Stimulated activated CD4-positive, alpha-beta T cell treated with anti-CD3 and anti-CD28 coated beads, Interleukin-12 subunit alpha, Interleukin-12 subunit beta, amount 100 ng/mL, for 24 hours (primary cell): ENCODE results near the gene RRP1.

Experiments used
- DNase-seq, 2 experiments: peaks; one replicate each; pipeline ENCODE4 v3.0.0-alpha.2; 2020; ENCODE audit warnings: low read depth in 2 of 2

RRP1 gene

DNA sequence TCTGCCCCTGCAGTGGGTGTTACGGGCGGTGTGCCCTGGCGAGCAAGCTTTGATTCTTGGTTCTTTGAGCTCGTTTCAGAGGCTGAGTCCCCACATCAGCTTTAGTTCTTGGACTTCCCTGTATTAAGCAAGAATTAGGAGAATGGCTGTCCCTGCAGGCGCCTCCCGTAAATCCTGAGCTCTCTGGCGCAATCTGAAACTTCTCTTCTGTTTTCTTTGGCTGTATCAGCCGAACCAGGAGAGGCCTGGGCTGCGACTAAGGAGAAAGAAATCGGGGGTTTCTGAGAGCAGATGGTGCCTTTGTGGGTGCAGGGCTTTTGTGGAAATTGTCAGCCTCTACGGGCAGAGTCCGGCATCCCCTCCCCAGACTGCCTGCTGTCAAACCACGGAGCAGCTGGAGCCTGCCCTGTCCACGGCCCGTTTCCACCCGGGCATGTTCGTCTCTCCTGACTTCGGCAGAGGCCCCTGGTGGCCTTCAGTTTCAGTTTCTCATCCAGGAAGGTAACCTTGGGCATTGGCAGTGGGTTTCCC lies 31.2 kb upstream of the RRP1 start:
- DNase-seq, result no peak

DNA sequence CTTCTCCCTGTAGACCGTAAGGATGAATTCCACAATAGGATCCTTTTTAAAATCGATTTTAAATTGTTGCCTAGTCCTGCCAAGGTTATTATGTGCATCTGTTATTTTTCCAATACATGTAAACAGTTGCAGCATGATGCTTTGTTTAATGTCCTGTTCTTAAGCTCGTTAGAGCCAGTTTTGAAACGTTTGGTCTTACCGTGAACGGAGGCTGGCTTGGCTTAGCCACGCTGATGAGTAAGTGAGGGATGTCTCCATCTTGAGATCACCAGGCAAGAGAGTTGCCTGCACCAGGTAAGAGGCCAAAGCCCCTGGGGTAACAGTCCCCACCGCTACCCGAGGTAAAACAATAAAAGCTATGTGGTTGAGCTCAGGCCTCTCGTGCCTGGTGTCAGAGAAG lies 30.6 kb upstream of the RRP1 start:
- DNase-seq, result no peak

DNA sequence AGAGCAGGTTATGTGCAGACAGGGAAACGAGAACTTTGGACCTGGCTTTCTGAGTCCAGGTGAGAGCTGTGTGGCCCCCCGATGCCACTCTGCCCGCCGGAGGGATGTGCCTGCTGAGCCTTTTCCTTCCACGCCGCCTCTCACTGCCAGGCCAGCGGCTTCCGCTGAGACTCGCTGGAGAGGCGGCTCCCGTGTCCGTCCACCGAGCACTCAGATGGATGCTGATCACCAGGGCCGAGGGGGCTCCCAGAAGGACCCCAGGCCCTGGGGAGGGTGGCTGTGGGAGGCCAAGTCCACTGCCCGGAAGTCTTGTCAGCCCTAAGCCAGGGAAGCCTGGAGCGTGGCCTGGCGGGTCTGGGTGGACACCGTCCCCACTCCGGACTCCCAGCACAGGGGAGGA lies 29.7 kb upstream of the RRP1 start:
- no peak for DNase-seq

DNA sequence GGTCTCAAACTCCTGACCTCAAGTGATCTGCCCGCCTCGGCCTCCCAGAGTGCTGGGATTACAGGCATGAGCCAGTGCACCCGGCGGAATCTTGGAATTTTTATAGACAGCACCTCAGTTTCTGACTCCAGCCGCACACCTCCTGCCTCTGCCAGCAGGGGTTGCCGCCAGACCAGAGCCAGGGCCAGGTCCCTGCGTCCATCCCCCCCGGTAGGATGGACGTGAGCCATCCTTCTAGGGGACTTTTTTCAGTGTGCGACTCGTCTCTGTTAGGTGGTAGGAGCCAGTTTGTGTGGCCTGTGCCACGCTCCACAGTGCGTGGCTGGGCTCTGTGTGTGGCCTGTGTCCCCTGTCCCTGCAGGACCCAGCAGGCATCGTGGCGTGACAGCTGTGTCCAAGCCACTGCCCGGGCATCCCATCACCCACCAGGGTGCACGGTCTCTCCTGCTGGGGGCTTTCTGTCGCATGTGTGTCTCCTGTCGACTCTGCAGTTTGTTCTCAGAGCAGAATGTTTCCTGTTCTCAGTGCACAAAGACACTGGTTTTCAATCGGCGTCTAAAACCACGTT lies 28.9 kb upstream of the RRP1 start:
- no peak for DNase-seq

DNA sequence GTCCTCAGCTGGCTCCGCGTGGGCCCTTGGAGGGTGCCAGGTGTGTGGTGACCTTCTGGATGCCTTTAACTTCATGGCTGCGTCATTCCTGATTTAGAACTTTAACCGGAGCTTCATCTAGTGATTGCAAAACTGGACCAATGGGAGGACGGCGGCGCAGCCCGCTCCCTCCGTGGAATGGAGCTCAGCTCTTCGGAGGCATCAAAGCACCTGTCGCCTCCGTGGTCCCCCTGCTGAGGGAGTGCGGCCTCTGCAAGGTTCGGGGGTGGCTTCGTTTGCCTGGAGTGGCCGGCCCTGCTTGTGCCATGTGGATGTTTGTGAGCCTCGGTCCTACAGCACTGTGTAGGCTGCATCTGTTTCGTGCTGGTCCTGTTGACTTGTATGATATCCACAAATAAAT lies 27.5 kb upstream of the RRP1 start:
- DNase-seq, result no peak

DNA sequence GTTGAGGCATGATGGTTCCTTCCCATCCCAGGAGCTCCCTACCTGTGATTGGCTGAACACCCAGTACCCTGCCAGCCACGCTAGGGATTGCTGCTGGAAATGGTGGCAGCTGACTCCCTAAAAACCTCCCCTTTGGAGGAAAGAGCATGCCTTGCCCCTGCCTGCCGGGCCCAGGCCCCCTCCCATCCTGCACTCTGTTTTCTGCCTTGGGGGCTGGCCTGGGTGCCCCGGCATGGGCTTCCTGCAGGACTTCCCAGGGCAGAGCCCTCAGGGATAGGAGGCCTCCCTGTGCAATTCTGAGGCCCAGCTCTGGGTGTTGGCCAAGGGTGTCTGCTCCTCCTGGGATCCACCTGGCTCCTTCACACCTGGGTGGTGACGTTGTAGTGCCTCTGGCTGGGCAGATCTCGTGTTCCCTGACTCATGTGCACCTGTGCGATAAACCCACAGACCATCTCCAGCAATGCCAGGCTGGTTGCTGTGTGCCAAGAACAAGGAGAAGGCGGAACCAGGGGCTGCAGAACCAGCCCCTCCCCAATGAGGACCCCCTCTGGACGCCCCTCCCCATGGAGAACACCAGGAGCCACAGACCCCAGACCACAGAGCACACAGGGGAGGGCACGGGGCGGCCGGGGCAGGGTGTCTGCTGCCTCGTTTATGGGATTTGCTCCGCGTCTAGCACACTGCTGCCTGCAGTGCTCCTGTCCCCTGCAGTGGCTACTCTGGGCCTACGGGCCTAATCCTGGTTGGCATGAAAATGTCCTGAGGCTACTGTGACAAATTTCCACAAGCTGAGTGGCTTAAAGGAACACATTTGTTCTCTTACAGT lies 26.9 kb upstream of the RRP1 start:
- no peak for DNase-seq

DNA sequence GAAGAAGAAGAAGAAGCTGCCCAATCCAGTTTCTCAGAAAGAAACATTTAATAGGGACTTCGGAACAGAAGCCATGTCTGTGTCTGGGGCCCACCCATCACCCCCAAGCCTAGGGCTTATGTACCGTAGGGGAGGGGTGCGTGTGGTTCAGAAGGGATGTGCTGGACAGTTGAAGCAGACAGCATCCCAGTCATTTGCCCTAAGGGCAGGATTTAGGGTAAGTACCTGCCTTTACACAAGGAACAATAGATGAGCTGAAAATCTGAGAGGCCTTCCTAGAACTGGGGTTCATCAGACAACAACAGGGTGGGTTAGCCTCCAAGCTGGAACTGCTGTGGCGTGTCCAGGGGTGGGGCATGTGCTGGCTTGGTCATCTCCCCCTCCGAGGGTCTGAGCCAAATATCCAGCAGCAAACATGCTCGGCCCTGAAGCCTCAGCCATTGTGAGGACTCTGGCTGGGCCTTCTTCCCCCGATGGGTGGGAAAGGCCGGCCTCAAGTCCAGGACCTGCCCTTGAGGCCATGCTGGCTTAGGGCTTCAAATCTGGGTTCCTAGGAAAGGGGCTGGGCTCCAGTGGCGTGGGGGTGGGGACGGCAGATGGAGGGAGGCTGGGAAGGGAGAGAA lies 25.4 kb upstream of the RRP1 start:
- no peak for DNase-seq

DNA sequence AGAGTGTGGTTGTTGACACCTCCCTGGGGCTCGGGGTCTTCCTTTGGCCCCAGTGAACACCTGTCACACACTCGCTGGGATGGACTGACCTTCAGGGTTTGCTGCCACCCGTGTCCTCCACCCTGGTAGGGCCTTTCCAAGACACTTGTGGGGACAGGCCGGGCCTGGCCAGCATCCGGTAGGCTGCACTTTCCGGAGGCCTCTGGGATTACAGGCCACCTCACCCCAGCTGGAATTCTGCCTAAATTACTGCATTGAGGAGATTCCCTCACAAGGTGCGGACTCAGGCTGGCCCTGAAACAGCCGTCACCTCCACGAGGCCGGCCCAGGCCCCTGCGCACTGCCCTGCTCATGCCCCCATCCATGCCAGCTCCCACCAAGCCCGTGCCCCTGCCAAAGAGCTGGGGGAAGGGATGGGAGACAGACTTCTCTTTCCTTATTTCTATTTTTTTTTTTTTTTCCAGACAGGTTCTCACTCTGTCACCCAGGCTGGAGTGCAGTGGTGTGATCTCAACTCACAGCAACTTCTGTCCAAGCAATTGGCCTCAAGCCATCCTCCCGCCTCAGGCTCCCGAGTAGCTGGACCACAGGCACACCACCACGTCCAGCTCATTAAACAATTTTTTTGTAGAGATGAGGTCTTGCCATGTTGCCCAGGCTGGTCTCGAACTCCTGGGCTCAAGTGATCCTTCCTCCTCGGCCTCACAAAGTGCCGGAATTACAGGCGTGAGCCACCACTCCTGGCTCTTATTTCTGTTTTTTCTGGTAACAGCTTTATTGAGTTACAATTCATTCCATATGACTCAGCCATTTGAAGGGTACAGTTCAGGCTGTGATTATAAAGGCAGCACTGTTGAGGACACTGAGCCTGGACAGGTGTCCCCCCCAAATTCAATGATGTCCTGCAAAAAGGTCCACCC lies 24.5 kb upstream of the RRP1 start:
- no peak for DNase-seq

DNA sequence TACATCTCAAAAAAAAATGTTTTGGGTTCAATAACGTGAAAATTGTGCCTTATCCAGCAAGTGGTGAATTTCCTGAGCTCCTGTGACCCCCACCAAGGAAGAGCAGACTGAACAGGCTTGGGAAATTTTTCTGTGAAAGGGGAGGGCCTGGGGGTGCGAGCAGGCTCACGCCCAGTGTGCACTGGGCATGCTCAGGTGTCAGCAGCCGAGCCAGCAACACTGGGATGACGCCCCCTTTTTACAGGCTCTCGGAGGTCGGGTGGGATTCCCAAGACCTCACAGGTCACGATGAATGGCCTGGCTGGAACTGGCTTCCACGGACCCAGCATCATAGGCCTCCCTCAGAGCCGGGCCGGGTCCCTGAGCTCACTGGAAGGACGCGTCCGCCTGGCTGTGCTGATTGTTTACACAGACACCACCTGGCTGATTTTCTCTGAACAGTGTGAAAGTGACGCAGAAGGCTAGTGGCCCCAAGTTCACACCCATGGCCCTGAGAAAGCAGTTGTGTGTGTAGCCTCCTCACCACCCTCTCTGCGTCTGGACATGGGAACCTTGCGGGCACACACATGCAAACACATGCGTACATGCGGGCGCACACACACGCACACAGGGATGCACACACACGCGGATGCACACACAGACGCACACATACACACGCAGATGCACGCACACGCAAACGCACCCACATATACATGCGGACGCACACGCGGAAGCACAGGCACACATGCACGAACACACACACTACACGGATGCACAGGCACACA lies 22.5 kb upstream of the RRP1 start:
- no peak for DNase-seq

DNA sequence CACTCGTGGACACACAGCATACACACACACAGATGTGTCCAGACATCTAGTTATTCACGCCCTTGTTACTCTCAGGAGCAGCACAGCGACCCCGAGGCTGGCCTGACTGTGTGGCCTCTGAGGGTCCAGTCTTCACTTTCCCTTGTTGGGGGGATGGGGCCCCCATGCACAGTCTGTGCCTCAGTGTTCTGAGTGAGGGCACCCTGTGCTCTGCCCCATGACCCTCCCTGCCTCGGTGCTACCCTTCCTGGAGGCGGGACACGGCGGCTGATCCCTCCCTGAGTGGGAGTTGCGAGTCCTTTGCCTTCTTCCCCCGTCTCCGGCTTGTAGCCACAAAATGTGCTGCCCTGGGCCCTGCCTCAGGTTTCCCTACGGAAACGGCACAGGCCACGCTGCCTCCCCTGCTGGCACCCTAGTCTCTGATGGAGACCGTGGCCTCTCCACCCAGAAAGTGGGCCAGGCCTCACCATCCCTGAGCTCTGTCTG lies 21.8 kb upstream of the RRP1 start:
- no peak for DNase-seq

DNA sequence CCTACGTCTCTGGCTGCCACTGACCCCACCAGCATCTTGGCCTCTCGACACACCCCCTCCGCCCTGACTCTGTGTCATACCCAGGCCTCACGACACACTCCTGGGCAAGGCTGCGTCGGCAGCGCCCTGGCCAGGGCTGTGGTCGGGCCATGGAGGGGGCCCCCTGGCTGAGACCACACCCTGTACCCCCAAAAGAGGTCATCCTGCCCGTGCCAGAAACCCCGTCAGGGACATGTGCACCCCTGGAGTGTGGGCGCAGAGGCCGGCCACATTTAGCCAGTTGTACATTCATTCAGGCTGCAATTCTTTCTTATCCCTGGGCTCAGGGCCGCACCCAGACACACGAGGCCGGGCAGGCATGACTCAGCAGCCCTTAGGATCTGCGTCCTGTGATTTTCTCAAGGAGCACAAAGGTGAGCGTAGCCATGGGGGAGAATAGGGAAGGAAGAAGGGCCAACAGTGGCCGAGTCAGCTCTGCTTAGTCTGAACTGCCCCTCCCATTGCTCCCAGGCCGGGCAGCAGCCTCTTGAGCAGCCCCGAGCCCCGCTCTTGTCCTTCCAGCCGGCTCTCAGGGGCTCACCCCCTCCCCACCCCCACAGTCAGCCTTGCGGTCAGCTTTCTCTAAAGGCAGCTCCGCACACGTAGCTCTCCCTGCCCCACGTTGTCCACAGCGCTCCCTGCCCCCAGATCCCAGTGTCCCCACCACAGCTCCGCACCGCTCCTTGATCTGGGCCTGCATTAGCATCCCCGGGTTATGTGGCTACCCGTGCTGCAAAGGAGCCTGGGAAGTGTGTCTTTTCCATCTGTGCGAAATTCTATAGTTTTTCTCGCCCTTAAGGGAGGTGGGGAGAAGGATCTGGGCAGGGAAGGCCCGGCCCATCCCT lies 21.2 kb upstream of the RRP1 start:
- DNase-seq, result no peak

DNA sequence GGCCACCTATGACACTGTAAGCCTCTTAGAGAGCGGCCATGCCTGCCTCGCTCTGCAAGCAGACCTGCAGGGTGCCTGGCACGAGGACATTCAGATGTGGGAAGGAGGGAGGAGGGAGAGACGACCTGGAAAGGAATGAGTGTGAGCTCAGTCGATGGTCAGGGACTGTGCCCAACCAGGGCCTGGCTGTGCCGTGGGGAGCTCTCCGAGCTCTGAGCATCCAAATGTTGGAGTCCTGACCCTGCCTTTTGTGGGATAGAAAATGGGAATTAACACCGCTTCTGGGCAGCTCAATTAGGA lies 20.6 kb upstream of the RRP1 start:
- no peak for DNase-seq

DNA sequence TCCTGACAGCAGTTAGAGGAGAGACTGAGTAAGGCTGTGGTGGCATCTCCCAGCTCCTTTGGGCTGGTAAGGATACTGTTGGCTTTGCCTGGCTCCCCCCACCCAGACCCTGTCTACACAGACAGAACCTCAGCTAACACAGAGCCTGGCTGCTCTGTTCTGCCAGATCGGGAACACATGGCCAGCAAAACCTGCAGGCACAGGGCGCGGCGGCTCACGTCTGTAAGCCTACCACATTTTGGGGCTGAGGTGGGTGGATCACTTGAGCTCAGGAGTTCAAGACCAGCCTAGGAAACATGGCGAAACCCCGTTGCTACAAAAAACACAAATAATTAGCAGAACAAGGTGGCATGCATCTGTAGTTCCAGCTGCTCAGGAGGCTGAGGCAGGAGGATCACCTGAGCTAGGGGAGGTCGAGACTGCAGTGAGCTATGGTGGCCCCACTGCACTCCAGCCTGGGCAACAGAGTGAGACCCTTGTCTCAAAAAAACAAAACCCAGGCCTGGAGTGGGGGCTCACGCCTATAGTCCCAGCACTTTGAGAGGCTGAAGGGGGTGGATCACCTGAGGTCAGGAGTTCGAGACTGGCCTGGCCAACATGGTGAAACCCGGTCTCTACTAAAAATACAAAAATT lies 19.9 kb upstream of the RRP1 start:
- no peak for DNase-seq

DNA sequence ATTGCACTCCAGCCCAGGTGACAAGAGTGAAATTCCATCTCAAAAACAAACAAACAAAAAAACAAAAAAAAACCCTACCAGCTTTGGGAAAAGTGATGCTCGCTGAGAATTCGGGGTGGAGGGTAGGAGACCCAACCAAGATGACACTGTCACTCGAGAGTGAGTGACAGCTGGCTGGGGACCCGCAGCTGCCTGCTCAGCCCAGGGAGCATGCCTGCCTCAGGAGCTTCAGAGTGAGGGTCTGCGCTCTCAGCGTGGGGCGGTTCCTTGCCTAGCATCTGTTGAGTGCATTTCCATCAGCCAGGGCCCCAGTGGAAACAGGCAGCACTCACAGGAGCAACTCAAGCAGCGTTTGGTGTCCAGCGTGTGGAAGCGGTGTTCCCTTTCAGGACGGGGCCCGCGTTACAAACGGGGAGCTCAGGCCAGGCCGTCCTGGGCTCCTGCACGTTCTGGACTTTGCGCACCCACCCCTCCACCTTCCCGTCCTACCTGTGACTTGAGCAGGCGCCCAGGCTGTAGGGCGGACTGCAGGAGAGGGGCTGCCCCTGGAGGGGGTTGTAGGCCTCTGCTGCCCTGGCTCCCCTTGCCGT lies 19.2 kb upstream of the RRP1 start:
- no peak for DNase-seq

DNA sequence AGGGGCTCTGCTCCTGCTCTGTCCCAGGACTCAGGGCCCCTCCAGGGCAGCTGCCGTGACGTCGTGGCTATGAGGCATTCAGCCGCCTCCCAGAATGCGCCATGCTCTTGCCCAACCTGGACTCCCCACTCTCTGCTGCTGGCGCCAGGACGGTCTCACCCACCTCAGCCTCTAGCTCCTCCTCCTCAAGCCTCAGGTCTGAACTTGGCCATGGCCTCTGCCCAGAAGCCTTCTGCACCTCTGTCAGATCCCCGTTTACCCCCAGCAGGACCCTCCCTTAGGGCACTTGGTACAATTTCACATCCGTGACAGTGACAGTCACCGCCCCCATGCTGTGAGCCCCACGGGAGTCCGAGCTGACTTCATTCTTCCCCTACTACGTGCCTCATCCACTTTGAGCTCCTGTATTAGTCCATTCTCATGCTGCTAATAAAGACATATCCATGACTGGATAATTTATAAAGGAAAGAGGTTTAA lies 18.1 kb upstream of the RRP1 start:
- DNase-seq, result no peak

DNA sequence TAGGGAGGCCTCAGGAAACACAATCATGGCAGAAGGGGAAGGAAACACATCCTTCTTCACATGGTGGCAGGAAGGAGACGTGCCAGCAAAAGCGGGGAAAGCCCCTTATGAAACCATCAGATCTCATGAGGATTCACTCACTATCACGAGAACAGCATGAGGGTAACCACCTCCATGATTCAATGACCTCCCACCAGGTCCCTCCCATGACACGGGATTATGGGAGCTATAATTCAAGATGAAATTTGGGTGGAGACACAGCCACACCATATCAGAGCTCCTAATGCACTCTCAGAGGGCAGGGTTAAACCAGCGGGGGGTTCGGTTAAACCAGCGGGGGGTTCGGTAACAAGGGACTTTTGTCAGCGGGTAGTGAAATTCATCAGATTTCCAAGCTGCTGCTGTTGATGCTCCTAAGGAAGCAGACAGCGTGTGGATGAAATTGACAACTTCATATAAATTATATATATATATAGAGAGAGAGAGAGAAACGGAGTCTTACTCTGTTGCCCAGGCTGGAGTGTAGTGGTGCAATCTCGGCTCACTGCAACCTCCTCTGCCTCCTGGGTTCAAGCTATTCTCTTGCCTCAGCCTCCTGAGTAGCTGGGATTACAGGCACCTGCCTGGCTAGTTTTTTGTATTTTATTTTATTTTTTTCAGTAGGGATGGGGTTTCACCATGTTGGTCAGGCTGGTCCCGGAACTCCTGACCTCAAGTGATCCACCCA lies 17.5 kb upstream of the RRP1 start:
- DNase-seq, result no peak

DNA sequence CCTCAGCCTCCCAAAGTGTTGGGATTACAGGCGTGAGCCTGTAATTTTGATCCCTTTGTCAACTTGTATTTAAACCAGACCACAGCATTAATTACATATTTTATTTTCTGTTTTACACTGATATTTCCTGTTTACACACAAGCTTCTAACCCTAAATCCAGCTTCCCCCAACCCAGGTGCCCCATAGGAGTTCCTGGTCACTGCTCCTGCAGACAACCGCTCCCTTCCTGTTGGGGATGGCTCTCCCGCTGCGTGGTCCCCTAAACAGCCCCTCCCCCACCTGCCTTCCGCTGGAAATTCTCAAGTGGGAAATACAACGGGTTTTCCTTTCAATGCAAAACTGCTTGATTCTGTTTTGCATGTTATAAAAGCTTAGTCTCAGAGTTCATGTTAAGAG lies 17.0 kb upstream of the RRP1 start:
- no peak for DNase-seq

DNA sequence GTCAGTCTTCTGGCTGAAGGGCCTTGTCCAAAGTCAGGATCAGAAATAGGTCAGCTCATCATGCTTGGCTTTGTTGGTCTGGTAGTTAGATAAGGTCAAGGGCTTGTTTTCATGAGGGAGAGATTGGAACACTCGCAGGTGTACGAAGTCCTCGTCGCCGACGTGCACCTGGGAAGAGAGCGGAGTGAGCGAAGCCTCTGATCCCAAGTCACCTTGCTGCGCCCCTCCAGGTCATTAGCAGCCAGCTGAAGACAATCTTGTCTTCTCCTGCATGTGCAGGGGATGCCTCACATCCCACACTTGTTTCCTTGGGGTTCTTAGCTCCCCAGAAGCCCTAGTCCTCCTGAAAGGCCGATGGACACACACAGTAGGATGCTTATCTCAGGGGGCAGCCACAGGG lies 15.2 kb upstream of the RRP1 start:
- DNase-seq, result no peak

DNA sequence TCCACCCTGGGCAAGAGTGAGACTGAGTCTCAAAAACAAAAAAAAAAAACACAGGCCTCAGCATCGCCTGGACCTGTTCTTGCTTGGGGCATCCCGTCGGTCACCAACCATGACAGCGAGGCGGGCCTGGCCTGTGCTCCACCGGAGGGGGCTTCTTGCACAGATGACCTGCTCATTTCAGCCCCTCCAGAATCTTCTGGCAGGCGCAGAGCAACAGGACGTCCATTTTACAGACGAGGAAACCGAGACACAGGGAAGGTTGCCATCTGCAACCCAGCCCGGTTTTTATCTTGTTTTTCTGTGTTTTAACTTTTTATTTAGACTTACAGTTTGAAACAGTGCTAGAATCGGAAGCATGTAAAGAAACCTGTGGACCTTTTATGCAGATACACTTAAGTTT lies 14.2 kb upstream of the RRP1 start:
- no peak for DNase-seq
